Right kidney (tissue), 1 donor: ENCODE data around the gene ACVR1C.
"Not testable (repeated sequence)": the region's sequence is repeated elsewhere in the genome, so short reads cannot be mapped to it uniquely, and the experiment has no call there.

Source experiments
- DNase-seq: peaks from one replicate; pipeline ENCODE4 v3.0.0-alpha.2; 2016

Gene ACVR1C

GRCh38 chr2:157574165-157574564, 54.5 kb downstream of the ACVR1C start:
- no peak for DNase-seq

GRCh38 chr2:157572725-157573124, 55.9 kb downstream of the ACVR1C start:
- no peak for DNase-seq

- not testable (repeated sequence) for DNase-seq
These were observed 62.0 kb downstream of the ACVR1C start for GRCh38 chr2:157566623-157567022.

GRCh38 chr2:157566113-157566512, 62.6 kb downstream of the ACVR1C start:
- DNase-seq: not testable (repeated sequence)

DNA sequence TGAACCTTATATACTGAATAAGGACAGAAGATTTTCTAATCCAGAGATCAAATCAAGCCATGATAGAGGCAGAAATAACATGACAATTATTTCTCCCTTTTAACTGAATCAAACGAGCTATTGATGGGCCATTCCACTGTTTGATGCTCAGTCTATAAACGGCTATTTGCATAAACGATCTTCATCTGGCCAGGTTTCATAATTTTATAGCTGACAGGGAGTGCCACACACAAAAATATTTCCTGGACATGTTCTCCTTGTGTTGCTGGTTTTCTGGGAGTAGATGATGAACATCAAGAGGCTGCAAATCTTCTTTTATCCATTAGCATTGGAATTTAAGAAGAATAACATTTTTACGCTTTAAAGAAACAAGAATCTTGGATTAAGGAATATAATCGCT, 63.1 kb downstream of the ACVR1C start:
- DNase-seq: no peak

DNA sequence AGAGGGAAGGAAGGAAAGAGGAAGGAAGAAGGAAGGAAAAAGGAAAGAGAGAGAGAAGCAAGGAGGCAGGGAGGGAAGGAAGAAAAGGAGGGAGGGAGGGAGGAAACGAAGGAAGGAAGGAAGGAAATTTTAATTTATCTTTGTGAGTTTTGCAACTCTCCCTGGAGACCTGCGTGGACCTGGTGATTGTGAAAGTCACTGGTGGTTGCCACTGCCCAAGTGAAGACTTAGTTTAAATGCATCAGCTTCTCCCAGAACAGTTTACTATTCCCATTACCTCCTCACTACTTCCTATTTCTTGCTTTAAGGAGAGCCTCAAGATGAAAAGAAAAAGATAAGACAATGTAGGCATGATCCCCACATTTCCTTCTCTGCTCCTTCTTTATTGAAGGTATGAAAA, 68.8 kb downstream of the ACVR1C start:
- no peak for DNase-seq

- no peak for DNase-seq
These were observed 69.2 kb downstream of the ACVR1C start for GRCh38 chr2:157559461-157559860.

DNA sequence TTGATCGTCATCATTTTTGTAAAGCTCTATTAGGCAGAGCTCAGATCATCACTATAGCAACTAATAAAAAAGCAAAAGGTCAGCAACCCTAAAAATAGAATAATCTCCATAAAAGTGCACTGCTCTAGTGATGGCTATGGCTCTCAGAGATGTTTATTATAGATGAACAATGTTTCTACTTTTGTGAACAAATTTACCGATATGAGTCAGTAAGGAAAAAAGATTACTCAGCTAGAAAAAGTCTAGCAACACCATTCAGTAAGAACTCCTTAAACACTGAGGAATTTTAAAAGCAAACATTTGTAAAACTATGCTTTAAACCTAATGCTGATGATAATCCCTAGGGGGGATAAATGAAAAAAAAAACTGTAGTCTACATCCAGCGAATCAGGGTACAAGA, 69.6 kb downstream of the ACVR1C start:
- no peak for DNase-seq

GRCh38 chr2:157557770-157558169, 70.9 kb downstream of the ACVR1C start:
- no peak for DNase-seq

DNA sequence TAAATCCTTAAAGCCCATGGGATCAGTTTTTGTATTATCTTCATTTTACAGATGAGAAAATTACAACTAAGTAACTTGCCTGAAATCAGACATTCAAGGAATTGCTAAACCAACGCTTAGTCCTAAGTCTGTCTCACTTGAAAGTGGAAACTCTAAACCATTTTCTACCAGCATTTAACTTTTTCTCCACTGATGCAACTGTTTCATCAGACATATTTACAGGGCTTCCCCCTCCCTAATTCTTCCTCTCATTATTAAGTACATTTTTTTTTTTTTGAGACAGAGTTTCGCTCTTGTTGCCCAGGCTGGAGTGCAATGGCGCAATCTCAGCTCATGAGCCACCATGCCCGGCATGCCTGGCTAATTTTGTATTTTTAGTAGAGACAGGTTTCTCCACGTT, 88.6 kb downstream of the ACVR1C start:
- no peak for DNase-seq

- DNase-seq: no peak
These were observed 90.6 kb downstream of the ACVR1C start for GRCh38 chr2:157538064-157538463.

DNA sequence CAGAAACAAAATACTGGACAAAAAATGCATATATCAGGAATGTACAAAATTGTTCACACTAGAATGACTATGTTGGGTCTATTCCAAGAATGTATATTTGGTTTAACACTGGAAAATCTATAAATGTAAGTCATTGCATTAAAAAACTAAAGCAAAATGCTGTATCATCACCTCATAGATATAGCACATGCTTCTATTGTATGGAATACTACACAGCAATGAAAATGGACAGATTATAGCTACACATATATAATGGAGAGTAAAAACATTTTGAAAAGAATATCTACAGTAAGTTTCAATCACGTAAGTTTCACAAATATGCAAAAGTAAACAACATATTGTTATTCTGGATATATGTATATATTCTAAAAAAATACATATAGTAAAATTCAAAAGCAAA, 91.8 kb downstream of the ACVR1C start:
- DNase-seq: no peak

- no peak for DNase-seq
These were observed 99.5 kb downstream of the ACVR1C start for GRCh38 chr2:157528963-157529751.

- DNase-seq: no peak
These were observed 102.6 kb downstream of the ACVR1C start for GRCh38 chr2:157526070-157526469.

DNA sequence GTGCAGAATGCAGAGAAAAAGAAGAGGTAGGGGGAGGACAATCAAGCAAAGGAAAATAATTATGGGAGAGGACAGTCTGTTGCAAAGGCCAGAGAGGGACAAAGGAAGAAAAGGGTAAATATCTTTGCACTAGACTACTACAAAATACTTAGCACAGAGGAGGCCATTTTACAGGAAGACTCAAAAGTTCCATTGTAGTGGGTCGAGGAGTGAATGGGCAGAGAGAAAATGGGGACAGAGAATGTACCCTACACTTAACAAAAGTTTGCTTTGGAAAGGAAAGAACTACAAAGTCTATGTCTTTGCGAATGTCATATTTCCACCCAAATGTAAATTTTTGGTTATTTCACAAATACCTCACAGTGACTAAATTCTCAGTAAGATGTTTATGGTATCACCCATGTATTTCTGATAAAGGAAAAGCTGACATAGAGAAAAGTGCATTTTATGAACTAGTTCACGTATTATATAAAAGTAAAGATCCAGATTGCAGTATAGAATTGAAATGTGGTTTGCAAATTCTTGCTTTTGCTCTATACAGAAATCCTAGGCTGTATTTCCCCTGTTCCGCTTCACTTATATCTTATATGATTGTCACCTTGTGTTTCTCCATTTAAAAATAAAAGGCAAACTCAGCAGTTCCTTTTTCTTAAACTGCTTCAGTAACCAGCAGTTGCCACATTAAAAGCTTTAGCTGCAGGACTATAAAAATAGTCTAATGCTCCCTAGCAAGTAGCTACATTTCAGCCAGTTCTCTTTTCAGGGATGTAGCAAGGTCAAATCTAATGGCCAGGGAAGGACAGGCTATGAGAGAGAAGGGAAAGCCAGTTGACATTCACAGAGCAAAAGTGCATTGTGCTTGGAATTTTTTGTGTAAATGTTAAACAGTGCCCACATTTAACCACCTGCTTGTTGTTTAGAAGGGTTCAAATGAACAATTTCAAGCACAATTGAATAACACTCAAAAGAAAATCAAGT, 105.1 kb downstream of the ACVR1C start:
- no peak for DNase-seq

DNA sequence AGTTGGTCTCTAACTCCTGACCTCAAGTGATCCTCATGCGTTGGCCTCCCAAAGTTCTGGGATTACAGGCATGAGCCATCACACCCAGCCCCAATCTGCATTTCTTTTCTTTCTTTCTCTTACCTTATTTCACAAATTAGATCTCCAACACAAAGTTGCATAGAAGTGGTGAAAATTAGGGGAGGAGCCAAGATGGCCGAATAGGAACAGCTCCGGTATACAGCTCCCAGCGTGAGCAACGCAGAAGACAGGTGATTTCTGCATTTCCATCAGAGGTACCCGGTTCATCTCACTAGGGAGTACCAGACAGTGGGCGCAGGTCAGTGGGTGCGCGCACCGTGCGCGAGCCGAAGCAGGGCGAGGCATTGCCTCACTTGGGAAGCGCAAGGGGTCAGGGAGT, 113.7 kb downstream of the ACVR1C start:
- not testable (repeated sequence) for DNase-seq

- DNase-seq: no peak
These were observed 118.9 kb downstream of the ACVR1C start for GRCh38 chr2:157509744-157510143.

- no peak for DNase-seq
These were observed 120.0 kb downstream of the ACVR1C start for GRCh38 chr2:157508676-157509075.

DNA sequence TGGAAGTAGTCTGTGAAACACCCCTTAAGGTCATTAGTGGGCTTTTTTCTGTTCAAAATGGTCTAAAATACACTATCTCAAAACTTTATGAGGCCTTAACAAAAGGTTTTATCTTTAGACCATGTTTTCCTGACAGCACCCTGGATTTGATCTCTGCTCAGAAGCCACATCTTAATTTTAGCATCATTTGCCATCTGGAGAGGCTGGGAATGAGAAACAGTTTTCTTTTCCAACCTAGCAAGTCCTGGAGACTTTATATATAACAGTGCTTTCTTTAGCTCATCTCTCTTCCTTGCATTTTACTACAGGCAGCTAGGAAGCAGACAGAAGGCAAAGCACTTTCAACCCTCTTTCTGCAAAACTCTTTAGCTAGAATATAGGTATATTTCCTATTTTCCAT, 122.1 kb downstream of the ACVR1C start:
- DNase-seq: no peak

- no peak for DNase-seq
These were observed 124.0 kb downstream of the ACVR1C start for GRCh38 chr2:157504623-157505022.

DNA sequence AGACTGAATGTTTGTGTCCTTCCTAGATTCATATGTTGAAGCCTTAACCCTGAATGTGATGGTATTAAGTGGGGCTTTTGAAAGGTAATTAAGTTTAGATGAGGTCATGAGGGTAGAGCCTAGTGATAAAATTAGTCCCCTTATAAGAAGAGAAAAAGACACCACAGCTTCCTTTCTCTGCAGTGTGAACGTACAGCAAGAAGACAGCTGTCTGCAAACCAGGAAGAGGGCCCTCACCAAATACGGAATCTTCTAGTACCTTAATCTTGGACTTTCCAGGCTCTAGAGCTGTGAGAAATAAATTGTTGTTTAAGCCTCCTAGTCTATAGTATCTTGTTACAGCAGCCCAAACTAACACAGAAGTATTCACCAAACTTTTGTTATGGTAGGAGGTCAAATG, 127.6 kb downstream of the ACVR1C start:
- no peak for DNase-seq

- no peak for DNase-seq
These were observed 128.3 kb downstream of the ACVR1C start for GRCh38 chr2:157500334-157500733.

DNA sequence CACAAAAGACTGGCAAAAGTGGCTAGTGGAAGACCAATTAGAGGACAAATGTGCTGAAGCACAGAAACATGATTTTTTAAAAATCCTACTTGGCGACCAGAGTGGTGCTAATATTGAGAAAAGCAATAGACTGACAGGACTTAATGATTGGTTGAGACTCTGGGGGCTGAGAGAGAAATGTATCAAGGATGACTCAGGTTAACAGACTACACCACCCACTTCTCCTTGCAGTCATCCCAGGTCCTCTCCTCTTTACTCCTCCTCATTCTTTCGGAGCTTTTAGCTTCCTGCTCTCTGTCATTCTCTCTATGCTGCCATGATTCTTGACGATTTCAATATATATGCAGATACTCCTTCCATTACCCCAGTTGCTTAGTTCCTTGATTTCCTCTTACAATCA, 130.2 kb downstream of the ACVR1C start:
- no peak for DNase-seq
